GM12878 (cell line): Measurements from ENCODE around the gene CYP1B1. TPM values are rescaled to one million over a fixed set of nuclear protein-coding genes. Genes with fewer than 3 reads are reported as not detected.
A peak's percentile ranks its signal among the peaks of the same experiment; 100 is the strongest.

ENCODE experiments used
- FOS ChIP-seq: IDR thresholded peaks from 3 replicates; pipeline ENCODE4 v1.6.1; 2011; ENCODE audit warnings: borderline replicate concordance; ENCODE audit not compliant: insufficient read length; ENCODE audit errors: extremely low read depth
- IKZF1 ChIP-seq: fragments of 450-650 bp; conservative IDR thresholded peaks from 2 replicates; pipeline ENCODE4 v1.6.1; 2017; ENCODE audit warnings: antibody characterized with exemption, mild to moderate bottlenecking
- IKZF2 ChIP-seq, 2 experiments: fragments of 450-650 bp; IDR thresholded peaks; 2 replicates each; pipeline ENCODE4 v1.6.1; 2017; ENCODE audit warnings: mild to moderate bottlenecking in 2 of 2, moderate library complexity in 2 of 2
- IRF4 ChIP-seq: IDR thresholded peaks from 2 replicates; pipeline ENCODE4 v1.6.1; 2011; ENCODE audit warnings: low read depth, low read length
- KDM1A ChIP-seq: fragments of 200-600 bp; sonication (generic); IDR thresholded peaks from 2 replicates; pipeline ENCODE4 v1.6.1; 2016; ENCODE audit warnings: borderline replicate concordance
- MXI1 ChIP-seq: fragments of 150-350 bp; IDR thresholded peaks from 2 replicates; pipeline ENCODE4 v1.6.1; 2011; ENCODE audit warnings: low read depth, mild to moderate bottlenecking, inconsistent platforms, low read length, improper control_type of control experiment
- NBN ChIP-seq: fragments of 450-650 bp; IDR thresholded peaks from 2 replicates; pipeline ENCODE4 v1.6.1; 2016
- NFIC ChIP-seq: IDR thresholded peaks from 2 replicates; pipeline ENCODE4 v1.6.1; 2012; ENCODE audit warnings: low read depth, mild to moderate bottlenecking, inconsistent platforms, low read length, moderate library complexity
- POLR2A ChIP-seq: IDR thresholded peaks from 2 replicates; pipeline ENCODE4 v1.6.1; 2011; ENCODE audit warnings: low read depth, mild to moderate bottlenecking, low read length
- POU2F2 ChIP-seq: IDR thresholded peaks from 3 replicates; pipeline ENCODE4 v1.6.1; 2011; ENCODE audit warnings: low read depth, mild to moderate bottlenecking, low read length, borderline replicate concordance
- RAD51 ChIP-seq: fragments of 450-650 bp; IDR thresholded peaks from 2 replicates; pipeline ENCODE4 v1.6.1; 2016; ENCODE audit warnings: moderate library complexity, mild to moderate bottlenecking, inconsistent platforms
- RELA ChIP-seq: fragments of 450-650 bp; IDR thresholded peaks from 2 replicates; pipeline ENCODE4 v1.8.0; 2014; ENCODE audit warnings: borderline replicate concordance; ENCODE audit not compliant: partially characterized antibody
- RUNX3 ChIP-seq: IDR thresholded peaks from 2 replicates; pipeline ENCODE4 v1.6.1; 2012; ENCODE audit warnings: low read length, inconsistent platforms
- SMAD1 ChIP-seq: fragments of 450-650 bp; IDR thresholded peaks from 2 replicates; pipeline ENCODE4 v1.6.1; 2018; ENCODE audit warnings: mild to moderate bottlenecking, low read depth; ENCODE audit not compliant: partially characterized antibody
- TCF3 ChIP-seq: IDR thresholded peaks from 2 replicates; pipeline ENCODE4 v1.6.1; 2012; ENCODE audit warnings: low read depth, mild to moderate bottlenecking, low read length, borderline replicate concordance; ENCODE audit not compliant: insufficient read depth
- WRNIP1 ChIP-seq: IDR thresholded peaks from 2 replicates; pipeline ENCODE4 v1.6.1; 2011; ENCODE audit warnings: low read depth, low read length, improper control_type of control experiment, borderline replicate concordance
- YBX1 ChIP-seq: fragments of 450-650 bp; IDR thresholded peaks from 2 replicates; pipeline ENCODE4 v1.6.1; 2016; ENCODE audit warnings: antibody characterized with exemption
- polyA plus RNA-seq, 11 experiments: library from polyadenylated mRNA; depleted of rRNA in 4 of 11; unstranded in 6 of 11; stranded (reverse) in 5 of 11; fragments of >200 nt; fragmentation: Nextera tagmentation in 4 of 11; fragmentation: Illumina TruSeq in 1 of 11; extraction: Ambion mirVana in 4 of 11; extraction: Trizol in 1 of 11; gene quantifications; 1 replicate in 1 of 11; 2 replicates in 10 of 11; pipeline versions ENCODE4 v1.2.1 to v1.2.3, GENCODE V29; 2011 to 2016; ENCODE audit warnings: inconsistent platforms in 2 of 11, missing spikeins in 2 of 11, low read depth in 1 of 11
- total RNA-seq, 4 experiments: library from RNA; depleted of rRNA in 3 of 4; stranded (reverse); fragments of >200 nt in 3 of 4; fragmentation: Illumina TruSeq in 1 of 4; extraction: Trizol in 1 of 4; gene quantifications; 2 replicates each; pipeline versions ENCODE4 v1.2.1 to v1.2.3, GENCODE V29; 2013 to 2021
- TF ChIP-seq, protein P1 (sequence below): fragments of 450-650 bp; IDR thresholded peaks from 2 replicates; pipeline ENCODE4 v1.6.1; 2018; ENCODE audit warnings: mild to moderate bottlenecking, low read depth, moderate library complexity; ENCODE audit not compliant: partially characterized antibody
- TF ChIP-seq, protein P2 (sequence below): IDR thresholded peaks from 2 replicates; pipeline ENCODE4 v1.6.1; 2011; ENCODE audit warnings: borderline replicate concordance, low read depth, mild to moderate bottlenecking, moderate library complexity, low read length; ENCODE audit not compliant: insufficient read depth, poor library complexity, severe bottlenecking
- TF ChIP-seq, protein P3 (sequence below): IDR thresholded peaks from 2 replicates; pipeline ENCODE4 v1.6.1; 2012; ENCODE audit warnings: low read depth, low read length, improper control_type of control experiment
- TF ChIP-seq, protein P4 (sequence below): fragments of 450-650 bp; IDR thresholded peaks from 2 replicates; pipeline ENCODE4 v1.6.1; 2017; ENCODE audit warnings: antibody characterized with exemption, mild to moderate bottlenecking, moderate library complexity
- TF ChIP-seq, protein P5 (sequence below): IDR thresholded peaks from 2 replicates; pipeline ENCODE4 v1.6.1; 2012; ENCODE audit warnings: low read depth, low read length, improper control_type of control experiment

The CYP1B1 gene
- total and polyA plus RNA-seq, 10 of the 15 experiments (the other 5 are each of a cell fraction or from before 2014, with no cell fraction given), result 0.35 to 29.7 (median 3.4) TPM

DNA sequence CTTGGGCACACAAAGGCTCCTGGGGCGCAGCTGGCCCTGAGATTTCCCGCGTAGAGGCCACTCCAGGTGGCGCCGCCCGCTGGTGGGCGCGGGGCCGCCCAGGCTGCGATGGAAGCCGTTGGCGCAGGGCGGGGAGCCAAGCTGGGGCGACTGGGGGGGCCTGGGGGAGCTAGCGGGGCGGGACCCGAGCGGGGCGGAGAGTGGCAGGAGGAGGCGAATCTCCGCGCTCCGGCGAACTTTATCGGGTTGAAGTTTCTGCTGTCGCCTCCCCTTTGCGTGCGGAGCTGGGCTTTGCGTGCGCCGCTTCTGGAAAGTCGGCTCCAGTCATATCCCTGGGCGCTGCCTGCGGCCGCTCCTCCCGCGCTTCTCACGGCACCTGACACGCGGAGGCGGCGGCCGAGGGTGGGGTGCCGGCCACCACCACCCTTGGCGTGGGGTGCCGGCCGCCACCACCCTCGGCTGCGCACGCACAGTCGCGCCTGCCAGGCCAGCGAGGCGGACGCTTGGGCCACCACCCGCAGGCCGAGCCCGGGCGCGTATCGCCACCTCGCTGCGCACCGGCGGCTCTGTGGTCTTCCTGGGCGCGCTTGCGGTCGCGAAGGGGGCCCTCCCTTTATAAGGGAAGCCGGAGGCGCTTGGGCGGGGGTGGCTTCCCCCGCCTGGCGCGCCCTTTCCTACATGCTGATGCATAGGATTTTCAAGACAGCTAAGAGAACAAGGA is 919 bp upstream of the CYP1B1 start (continued):
- TF ChIP-seq, protein P1, sequence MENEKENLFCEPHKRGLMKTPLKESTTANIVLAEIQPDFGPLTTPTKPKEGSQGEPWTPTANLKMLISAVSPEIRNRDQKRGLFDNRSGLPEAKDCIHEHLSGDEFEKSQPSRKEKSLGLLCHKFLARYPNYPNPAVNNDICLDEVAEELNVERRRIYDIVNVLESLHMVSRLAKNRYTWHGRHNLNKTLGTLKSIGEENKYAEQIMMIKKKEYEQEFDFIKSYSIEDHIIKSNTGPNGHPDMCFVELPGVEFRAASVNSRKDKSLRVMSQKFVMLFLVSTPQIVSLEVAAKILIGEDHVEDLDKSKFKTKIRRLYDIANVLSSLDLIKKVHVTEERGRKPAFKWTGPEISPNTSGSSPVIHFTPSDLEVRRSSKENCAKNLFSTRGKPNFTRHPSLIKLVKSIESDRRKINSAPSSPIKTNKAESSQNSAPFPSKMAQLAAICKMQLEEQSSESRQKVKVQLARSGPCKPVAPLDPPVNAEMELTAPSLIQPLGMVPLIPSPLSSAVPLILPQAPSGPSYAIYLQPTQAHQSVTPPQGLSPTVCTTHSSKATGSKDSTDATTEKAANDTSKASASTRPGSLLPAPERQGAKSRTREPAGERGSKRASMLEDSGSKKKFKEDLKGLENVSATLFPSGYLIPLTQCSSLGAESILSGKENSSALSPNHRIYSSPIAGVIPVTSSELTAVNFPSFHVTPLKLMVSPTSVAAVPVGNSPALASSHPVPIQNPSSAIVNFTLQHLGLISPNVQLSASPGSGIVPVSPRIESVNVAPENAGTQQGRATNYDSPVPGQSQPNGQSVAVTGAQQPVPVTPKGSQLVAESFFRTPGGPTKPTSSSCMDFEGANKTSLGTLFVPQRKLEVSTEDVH, result no peak
- TF ChIP-seq, protein P2, sequence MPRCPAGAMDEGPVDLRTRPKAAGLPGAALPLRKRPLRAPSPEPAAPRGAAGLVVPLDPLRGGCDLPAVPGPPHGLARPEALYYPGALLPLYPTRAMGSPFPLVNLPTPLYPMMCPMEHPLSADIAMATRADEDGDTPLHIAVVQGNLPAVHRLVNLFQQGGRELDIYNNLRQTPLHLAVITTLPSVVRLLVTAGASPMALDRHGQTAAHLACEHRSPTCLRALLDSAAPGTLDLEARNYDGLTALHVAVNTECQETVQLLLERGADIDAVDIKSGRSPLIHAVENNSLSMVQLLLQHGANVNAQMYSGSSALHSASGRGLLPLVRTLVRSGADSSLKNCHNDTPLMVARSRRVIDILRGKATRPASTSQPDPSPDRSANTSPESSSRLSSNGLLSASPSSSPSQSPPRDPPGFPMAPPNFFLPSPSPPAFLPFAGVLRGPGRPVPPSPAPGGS, result peak; percentile 62
- peak; percentile 91 for TF ChIP-seq RUNX3
- TF ChIP-seq RAD51, result no peak
- TF ChIP-seq, protein P3, sequence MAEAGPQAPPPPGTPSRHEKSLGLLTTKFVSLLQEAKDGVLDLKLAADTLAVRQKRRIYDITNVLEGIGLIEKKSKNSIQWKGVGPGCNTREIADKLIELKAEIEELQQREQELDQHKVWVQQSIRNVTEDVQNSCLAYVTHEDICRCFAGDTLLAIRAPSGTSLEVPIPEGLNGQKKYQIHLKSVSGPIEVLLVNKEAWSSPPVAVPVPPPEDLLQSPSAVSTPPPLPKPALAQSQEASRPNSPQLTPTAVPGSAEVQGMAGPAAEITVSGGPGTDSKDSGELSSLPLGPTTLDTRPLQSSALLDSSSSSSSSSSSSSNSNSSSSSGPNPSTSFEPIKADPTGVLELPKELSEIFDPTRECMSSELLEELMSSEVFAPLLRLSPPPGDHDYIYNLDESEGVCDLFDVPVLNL, result no peak
- TF ChIP-seq RELA, result no peak
- TF ChIP-seq IKZF2 (IDR thresholded peaks at IDR 0.05), result 0 out of 4 replicates have a peak, but pooled peaks of 1 of the 2 experiments have one; percentile 2
- TF ChIP-seq KDM1A, result no peak
- TF ChIP-seq FOS, result no peak
- no peak for TF ChIP-seq MXI1
- TF ChIP-seq NBN, result no peak
- TF ChIP-seq TCF3, result peak; percentile 97
- peak; percentile 91 for TF ChIP-seq IKZF1
- TF ChIP-seq POU2F2, result peak; percentile 83
- TF ChIP-seq SMAD1, result no peak
- TF ChIP-seq NFIC, result peak; percentile 88
- no peak for TF ChIP-seq WRNIP1
- TF ChIP-seq YBX1, result no peak
- peak; percentile 63 for TF ChIP-seq POLR2A
- TF ChIP-seq, protein P4, sequence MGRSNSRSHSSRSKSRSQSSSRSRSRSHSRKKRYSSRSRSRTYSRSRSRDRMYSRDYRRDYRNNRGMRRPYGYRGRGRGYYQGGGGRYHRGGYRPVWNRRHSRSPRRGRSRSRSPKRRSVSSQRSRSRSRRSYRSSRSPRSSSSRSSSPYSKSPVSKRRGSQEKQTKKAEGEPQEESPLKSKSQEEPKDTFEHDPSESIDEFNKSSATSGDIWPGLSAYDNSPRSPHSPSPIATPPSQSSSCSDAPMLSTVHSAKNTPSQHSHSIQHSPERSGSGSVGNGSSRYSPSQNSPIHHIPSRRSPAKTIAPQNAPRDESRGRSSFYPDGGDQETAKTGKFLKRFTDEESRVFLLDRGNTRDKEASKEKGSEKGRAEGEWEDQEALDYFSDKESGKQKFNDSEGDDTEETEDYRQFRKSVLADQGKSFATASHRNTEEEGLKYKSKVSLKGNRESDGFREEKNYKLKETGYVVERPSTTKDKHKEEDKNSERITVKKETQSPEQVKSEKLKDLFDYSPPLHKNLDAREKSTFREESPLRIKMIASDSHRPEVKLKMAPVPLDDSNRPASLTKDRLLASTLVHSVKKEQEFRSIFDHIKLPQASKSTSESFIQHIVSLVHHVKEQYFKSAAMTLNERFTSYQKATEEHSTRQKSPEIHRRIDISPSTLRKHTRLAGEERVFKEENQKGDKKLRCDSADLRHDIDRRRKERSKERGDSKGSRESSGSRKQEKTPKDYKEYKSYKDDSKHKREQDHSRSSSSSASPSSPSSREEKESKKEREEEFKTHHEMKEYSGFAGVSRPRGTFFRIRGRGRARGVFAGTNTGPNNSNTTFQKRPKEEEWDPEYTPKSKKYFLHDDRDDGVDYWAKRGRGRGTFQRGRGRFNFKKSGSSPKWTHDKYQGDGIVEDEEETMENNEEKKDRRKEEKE, result no peak
- TF ChIP-seq, protein P5, sequence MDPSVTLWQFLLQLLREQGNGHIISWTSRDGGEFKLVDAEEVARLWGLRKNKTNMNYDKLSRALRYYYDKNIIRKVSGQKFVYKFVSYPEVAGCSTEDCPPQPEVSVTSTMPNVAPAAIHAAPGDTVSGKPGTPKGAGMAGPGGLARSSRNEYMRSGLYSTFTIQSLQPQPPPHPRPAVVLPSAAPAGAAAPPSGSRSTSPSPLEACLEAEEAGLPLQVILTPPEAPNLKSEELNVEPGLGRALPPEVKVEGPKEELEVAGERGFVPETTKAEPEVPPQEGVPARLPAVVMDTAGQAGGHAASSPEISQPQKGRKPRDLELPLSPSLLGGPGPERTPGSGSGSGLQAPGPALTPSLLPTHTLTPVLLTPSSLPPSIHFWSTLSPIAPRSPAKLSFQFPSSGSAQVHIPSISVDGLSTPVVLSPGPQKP, result no peak
- TF ChIP-seq IRF4, result no peak
